ENCODE measurements around the gene AGO1. TPM values are rescaled to one million over a fixed set of nuclear protein-coding genes. Genes with fewer than 3 reads are reported as not detected.

AGO1 gene
- total RNA-seq, 2 experiments from 2014 or later: 20.8 to 21.0 TPM

- CTCF ChIA-PET: no interaction called here
- POLR2A ChIA-PET: interaction anchor here (1.6 kb wide), 1 partner anchor 11 kb away, joined by 6 read pairs; the partner anchor contains the start of gene AGO1
Measured at GRCh38 chr1:35894183-35894582, 11.2 kb downstream of the AGO1 start.

GRCh38 chr1:35894656-35895055, 11.6 kb downstream of the AGO1 start:
- no peaks in the 10 kb centered on the region for H3K9me3 Mint-ChIP-seq
- H3K36me3 Mint-ChIP-seq (ENCODE audit: low read depth): peaks cover 33% of the 10 kb centered on the region
- H3K27ac Mint-ChIP-seq: no peak overlapping the region
- no peaks in the 10 kb centered on the region for H3K27me3 Mint-ChIP-seq
- no peak overlapping the region for H3K4me3 Mint-ChIP-seq
- peaks cover 4% of the 10 kb centered on the region for H3K4me1 Mint-ChIP-seq
- POLR2A ChIA-PET: interaction anchor here (1.3 kb wide), 1 partner anchor 12 kb away, joined by 4 read pairs; the partner anchor contains the start of gene AGO1
- no peak for DNase-seq
- CTCF ChIA-PET: interaction anchor here (0.6 to 1.4 kb wide), 2 partner anchors 12 to 51 kb away, joined by 3 to 7 read pairs; partner anchors contain the start of gene AGO1

More at GRCh38 chr1:35894183-35894582, 11.2 kb downstream of the AGO1 start:
- Mint-ChIP-seq H3K9me3 (no peaks in the 10 kb centered on the region), H3K4me3 (no peak overlapping the region), H3K27me3 (no peaks in the 10 kb centered on the region), H3K4me1 (peaks cover 4% of the 10 kb centered on the region), H3K27ac (no peak overlapping the region), H3K36me3 (ENCODE audit: low read depth) (peaks cover 32% of the 10 kb centered on the region)
- no peak for DNase-seq

DNA sequence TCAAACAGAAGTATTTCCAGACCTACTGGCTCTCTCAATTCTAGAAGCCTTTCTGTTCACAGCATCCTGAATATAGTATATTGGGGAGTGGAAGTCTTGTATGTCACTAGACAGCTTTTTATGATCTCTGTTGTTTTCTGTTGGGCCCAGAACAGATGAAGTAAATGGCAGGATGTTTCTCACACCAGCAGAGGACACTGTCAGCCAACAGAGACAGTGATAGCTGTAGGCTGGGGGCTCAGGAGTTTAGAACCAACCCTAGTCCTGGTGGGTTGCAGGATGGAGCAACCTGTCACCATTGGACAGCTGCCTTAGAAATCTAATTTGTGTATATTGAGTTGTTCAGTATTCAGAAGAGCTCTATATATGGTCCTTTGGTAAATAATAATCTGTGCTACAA, 16.9 kb downstream of the AGO1 start:
- no peaks in the 10 kb centered on the region for H3K9me3 Mint-ChIP-seq
- CTCF ChIA-PET: interaction anchor here (0.8 to 1.1 kb wide), 3 partner anchors 11 to 187 kb away, joined by 3 read pairs; partner anchors contain the start of gene AGO1
- POLR2A ChIA-PET: interaction anchor here (0.6 kb wide), 1 partner anchor 30 kb away, joined by 3 read pairs; no protein-coding TSS in a partner anchor

DNA sequence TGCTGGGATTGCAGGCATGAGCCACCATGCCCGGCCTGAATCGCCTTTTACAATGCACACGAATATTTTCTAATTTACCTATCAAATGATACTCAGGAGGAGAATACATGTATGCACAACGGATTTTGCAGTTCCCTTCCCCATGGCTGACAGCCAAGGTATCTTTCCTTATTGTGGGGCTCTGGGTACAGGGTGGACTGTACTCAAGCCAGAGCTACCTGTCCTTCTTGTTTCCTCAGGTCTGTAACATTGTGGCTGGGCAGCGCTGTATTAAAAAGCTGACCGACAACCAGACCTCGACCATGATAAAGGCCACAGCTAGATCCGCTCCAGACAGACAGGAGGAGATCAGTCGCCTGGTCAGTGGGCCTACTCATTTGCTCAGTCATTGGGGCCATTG, 18.2 kb downstream of the AGO1 start:
- CTCF ChIA-PET: no interaction called here
- Mint-ChIP-seq H3K27ac (no peak overlapping the region), H3K4me1 (no peaks in the 10 kb centered on the region), H3K27me3 (no peaks in the 10 kb centered on the region), H3K36me3 (ENCODE audit: low read depth) (peaks cover 11% of the 10 kb centered on the region), H3K9me3 (no peaks in the 10 kb centered on the region), H3K4me3 (no peak overlapping the region)
- DNase-seq: no peak
- POLR2A ChIA-PET: no interaction called here

More for the DNA sequence above, 16.9 kb downstream of the AGO1 start:
- peaks cover 20% of the 10 kb centered on the region for H3K36me3 Mint-ChIP-seq (ENCODE audit: low read depth)
- H3K27me3 Mint-ChIP-seq: no peaks in the 10 kb centered on the region
- no peak overlapping the region for H3K27ac Mint-ChIP-seq
- no peak overlapping the region for H3K4me3 Mint-ChIP-seq
- DNase-seq: no peak
- no peaks in the 10 kb centered on the region for H3K4me1 Mint-ChIP-seq

GRCh38 chr1:35902671-35903070, 19.7 kb downstream of the AGO1 start:
- ChIA-PET POLR2A (no interaction called here), CTCF (interaction anchor here (0.6 to 1.0 kb wide), 2 partner anchors 20 to 190 kb away, joined by 3 to 4 read pairs; partner anchors contain the start of gene AGO1)
- H3K27me3 Mint-ChIP-seq: no peaks in the 10 kb centered on the region
- no peak overlapping the region for H3K4me3 Mint-ChIP-seq
- DNase-seq: no peak
- no peak overlapping the region for H3K27ac Mint-ChIP-seq
- no peaks in the 10 kb centered on the region for H3K9me3 Mint-ChIP-seq
- peaks cover 14% of the 10 kb centered on the region for H3K36me3 Mint-ChIP-seq (ENCODE audit: low read depth)
- no peaks in the 10 kb centered on the region for H3K4me1 Mint-ChIP-seq

GRCh38 chr1:35914717-35915116, 31.7 kb downstream of the AGO1 start:
- ChIA-PET POLR2A (no interaction called here), CTCF (no interaction called here)
- H3K36me3 Mint-ChIP-seq (ENCODE audit: low read depth): peaks cover 51% of the 10 kb centered on the region
- H3K27me3 Mint-ChIP-seq: no peaks in the 10 kb centered on the region
- no peak overlapping the region for H3K4me3 Mint-ChIP-seq
- no peaks in the 10 kb centered on the region for H3K4me1 Mint-ChIP-seq
- no peak overlapping the region for H3K27ac Mint-ChIP-seq
- no peak for DNase-seq
- H3K9me3 Mint-ChIP-seq: no peaks in the 10 kb centered on the region

DNA sequence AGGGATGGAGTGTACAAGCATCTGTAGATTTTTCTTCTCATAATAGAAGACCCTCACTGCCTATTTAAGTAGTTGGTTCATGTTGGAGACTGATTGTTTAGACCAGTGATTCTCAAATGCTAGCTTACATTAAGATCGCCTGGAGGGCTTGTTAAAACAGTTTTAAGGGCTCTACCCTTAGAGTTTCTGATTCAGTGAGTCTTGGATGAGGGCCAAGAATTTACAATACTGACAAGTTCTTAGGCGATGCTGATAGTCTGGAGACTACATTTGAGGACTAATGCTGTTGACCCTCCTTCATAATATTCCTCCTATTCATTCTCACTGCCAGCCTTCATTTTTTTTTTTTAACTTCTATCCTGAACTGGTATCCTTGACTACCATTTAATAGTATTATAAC, 32.7 kb downstream of the AGO1 start:
- H3K36me3 Mint-ChIP-seq (ENCODE audit: low read depth): peaks cover 56% of the 10 kb centered on the region
- no peak overlapping the region for H3K4me3 Mint-ChIP-seq
- H3K4me1 Mint-ChIP-seq: no peaks in the 10 kb centered on the region
- ChIA-PET CTCF (no interaction called here), POLR2A (no interaction called here)
- no peak for DNase-seq
- no peaks in the 10 kb centered on the region for H3K27me3 Mint-ChIP-seq
- H3K27ac Mint-ChIP-seq: no peak overlapping the region
- H3K9me3 Mint-ChIP-seq: no peaks in the 10 kb centered on the region

DNA sequence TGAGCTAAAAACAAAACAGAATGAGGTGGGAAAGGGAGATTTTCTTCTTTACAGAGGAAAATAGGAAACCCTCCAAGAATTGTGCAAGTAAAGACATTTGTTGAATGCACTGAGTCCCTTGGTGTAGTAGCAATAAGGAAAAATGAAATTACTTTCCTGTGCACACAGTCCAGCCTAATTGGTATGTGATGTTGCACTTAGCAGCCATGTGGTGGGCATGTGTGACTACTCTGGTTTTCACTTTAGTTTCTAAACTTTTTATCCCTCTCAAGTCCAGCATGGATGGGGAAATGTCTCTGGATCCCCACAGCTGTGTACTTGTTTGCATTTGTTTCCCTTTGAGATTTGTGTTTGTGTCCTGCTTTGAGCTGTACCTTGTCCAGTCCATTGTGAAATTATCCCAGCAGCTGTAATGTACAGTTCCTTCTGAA, 40.8 kb downstream of the AGO1 start:
- CTCF ChIA-PET: interaction anchor here (1.7 kb wide), 1 partner anchor 41 kb away, joined by 4 read pairs; the partner anchor contains the start of gene AGO1
- Mint-ChIP-seq H3K4me1 (no peaks in the 10 kb centered on the region), H3K27me3 (no peaks in the 10 kb centered on the region), H3K4me3 (no peak overlapping the region), H3K36me3 (ENCODE audit: low read depth) (peaks cover 9% of the 10 kb centered on the region), H3K27ac (no peak overlapping the region), H3K9me3 (no peaks in the 10 kb centered on the region)
- POLR2A ChIA-PET: no interaction called here
- no peak for DNase-seq

DNA sequence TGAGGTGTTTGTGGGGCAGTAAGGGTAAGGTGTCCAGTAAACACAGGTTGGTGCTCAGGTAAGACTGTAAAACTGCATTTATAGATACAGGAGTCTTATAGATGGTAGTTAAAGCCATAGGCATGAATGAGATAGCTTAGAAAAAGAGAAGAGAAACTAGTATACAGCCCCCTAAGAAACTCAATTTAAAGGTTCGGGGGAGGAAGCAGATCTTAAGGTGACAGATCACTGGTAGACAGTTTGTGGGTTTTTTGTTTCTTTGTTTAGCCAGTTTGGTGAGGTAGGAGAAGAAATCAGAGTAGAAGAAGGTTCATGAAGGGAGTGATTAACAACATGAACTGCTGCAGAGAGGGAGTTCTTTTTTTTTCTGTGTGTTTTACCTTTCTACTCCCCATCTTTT, 41.8 kb downstream of the AGO1 start:
- CTCF ChIA-PET: no interaction called here
- peaks cover 5% of the 10 kb centered on the region for H3K36me3 Mint-ChIP-seq (ENCODE audit: low read depth)

DNA sequence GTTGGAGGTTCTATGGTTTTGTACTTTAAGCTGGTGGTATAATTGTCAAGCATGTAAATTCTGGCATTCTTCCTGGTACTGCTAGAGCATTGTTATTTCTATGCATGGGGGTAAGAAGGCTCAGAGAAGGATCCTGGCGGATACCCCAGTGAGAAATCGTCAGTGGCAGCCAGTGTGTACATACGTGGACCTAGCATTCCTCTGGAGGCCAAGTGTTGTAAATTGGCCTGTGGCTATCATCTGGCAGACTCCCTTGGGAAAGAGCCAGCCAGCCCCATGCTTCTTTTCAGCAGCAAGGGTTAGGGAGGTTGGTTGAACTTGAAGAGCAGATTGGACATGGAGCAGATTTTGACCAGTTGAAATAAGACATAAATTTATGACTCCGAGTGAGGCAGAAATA, 42.7 kb downstream of the AGO1 start:
- Mint-ChIP-seq H3K36me3 (ENCODE audit: low read depth) (no peaks in the 10 kb centered on the region), H3K9me3 (no peaks in the 10 kb centered on the region), H3K4me1 (peaks cover 6% of the 10 kb centered on the region), H3K27me3 (no peaks in the 10 kb centered on the region), H3K4me3 (no peak overlapping the region), H3K27ac (no peak overlapping the region)
- ChIA-PET POLR2A (no interaction called here), CTCF (interaction anchor here (0.6 kb wide), 1 partner anchor 17 kb away, joined by 3 read pairs; no protein-coding TSS in a partner anchor)
- DNase-seq: no peak

More for the DNA sequence above, 41.8 kb downstream of the AGO1 start:
- DNase-seq: no peak
- H3K27me3 Mint-ChIP-seq: no peaks in the 10 kb centered on the region
- H3K9me3 Mint-ChIP-seq: no peaks in the 10 kb centered on the region
- H3K4me1 Mint-ChIP-seq: peaks cover 2% of the 10 kb centered on the region
- no peak overlapping the region for H3K4me3 Mint-ChIP-seq
- H3K27ac Mint-ChIP-seq: no peak overlapping the region
- POLR2A ChIA-PET: no interaction called here

DNA sequence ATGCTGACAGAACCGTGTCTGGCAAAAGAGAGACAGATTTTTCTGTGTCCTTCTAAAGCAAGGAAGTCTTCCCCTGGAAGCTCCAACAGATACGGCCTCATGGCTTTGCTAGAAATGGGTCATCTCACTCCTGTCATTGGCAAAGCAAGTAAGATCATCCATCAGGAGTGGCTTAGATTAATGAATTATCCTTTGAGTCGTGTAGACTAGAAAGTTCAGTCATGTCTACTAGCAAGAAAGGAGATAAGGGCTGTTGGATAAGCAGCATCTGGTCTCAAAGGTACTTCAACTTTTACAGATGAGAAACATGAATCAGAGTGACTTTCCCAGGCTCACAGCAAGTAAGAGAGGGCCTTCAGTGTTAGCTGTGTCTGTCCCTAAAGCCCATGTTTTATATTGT, 44.5 kb downstream of the AGO1 start:
- DNase-seq: no peak
- CTCF ChIA-PET: interaction anchor here (1.5 to 1.9 kb wide), 2 partner anchors 11 to 44 kb away, joined by 3 to 7 read pairs; partner anchors contain the start of gene AGO1
- no peak overlapping the region for H3K27ac Mint-ChIP-seq
- POLR2A ChIA-PET: interaction anchor here (1.2 kb wide), 1 partner anchor 158 kb away, joined by 4 read pairs; the partner anchor contains the start of gene CLSPN
- H3K36me3 Mint-ChIP-seq (ENCODE audit: low read depth): no peaks in the 10 kb centered on the region
- no peaks in the 10 kb centered on the region for H3K9me3 Mint-ChIP-seq
- H3K4me1 Mint-ChIP-seq: peaks cover 15% of the 10 kb centered on the region
- no peak overlapping the region for H3K4me3 Mint-ChIP-seq
- no peaks in the 10 kb centered on the region for H3K27me3 Mint-ChIP-seq

DNA sequence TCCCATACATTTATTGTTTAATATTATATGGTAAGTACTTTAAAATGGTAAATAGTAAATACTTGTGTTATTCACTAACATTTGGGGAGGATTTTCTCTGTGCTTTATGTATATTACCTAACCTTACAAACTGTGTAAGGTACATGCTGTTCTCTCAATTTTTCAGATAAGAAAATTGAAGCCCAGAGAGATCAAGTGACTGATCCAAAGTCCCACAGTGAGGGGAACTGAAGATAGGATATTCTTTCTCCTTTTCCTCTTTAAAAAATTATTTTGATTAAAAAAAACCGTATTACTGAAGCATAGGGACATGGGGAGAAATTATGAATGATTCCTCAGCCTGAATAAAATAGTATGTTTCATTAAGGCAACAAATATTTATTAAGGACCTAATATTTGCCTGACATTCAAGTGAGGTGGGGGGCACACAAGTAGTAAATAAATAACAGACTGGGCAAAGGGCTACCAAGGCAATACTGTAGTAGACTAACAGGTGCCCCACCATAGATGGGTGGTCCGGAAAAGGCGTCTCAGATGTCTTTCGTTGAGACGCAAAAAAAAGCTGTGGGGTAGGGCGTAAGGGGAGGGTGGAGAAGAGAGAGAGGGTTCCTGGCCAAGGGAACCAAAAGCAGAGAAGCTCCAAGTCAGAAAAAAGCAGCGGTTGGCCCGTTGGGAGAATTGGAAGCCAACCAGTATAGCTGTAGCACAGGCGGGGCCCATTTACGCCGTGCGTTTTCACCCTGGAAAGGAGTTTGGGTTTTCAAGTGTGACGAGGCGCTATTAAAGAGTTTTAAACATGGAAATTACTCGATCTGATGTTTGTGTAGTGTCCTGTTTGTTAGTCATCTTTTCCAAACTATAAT, 47.0 kb downstream of the AGO1 start:
- Mint-ChIP-seq H3K27me3 (no peaks in the 10 kb centered on the region), H3K36me3 (ENCODE audit: low read depth) (no peaks in the 10 kb centered on the region), H3K27ac (peak overlapping the region; percentile 93), H3K4me1 (peaks cover 30% of the 10 kb centered on the region), H3K9me3 (no peaks in the 10 kb centered on the region), H3K4me3 (peak overlapping the region; percentile 83)
- POLR2A ChIA-PET: interaction anchor here (0.7 to 3.5 kb wide), 13 partner anchors 8 to 457 kb away, joined by 3 to 58 read pairs (median 7); partner anchors contain the start of genes ADPRS, AGO1, CLSPN and TRAPPC3
- peak; percentile 44 for DNase-seq
- CTCF ChIA-PET: interaction anchor here (1.3 to 1.6 kb wide), 2 partner anchors 58 to 160 kb away, joined by 3 read pairs; partner anchors contain the start of gene CLSPN

Measured in activated CD4-positive, alpha-beta memory T cell treated with anti-CD3 and anti-CD28 coated beads, Interleukin-2, amount 10 ng/mL, durations not matched to agents 7 days and 5 days (primary cell).